Neural cell (in vitro differentiated cells): ENCODE data around the gene TAOK3.

ENCODE experiments used
- EP300 ChIP-seq: fragments of 450-650 bp; conservative IDR thresholded peaks from 2 replicates; pipeline ENCODE4 v1.6.1; 2014; ENCODE audit warnings: antibody characterized with exemption, mild to moderate bottlenecking, moderate library complexity; ENCODE audit not compliant: poor library complexity, severe bottlenecking
- EZH2 ChIP-seq: fragments of 200-600, 300-800 bp; shearing (Covaris generic), sonication (generic); IDR thresholded peaks from 2 replicates; pipeline ENCODE4 v1.6.1; 2014; ENCODE audit warnings: antibody characterized with exemption, low read length, borderline replicate concordance, mild to moderate bottlenecking; ENCODE audit not compliant: insufficient read depth, poor library complexity, severe bottlenecking
- POLR2AphosphoS5 ChIP-seq: IDR thresholded peaks from 2 replicates; pipeline ENCODE4 v1.6.1; 2012
- RAD21 ChIP-seq: fragments of 450-650 bp; conservative IDR thresholded peaks from 2 replicates; pipeline ENCODE4 v1.6.1; 2014; ENCODE audit warnings: antibody characterized with exemption, mild to moderate bottlenecking, moderate library complexity
- TAF1 ChIP-seq: IDR thresholded peaks from 2 replicates; pipeline ENCODE4 v1.6.1; 2012; ENCODE audit warnings: low read depth
- TF ChIP-seq, protein P1 (sequence below): fragments of 450-650 bp; IDR thresholded peaks from 2 replicates; pipeline ENCODE4 v1.5.1; 2014; ENCODE audit warnings: antibody characterized with exemption, mild to moderate bottlenecking, moderate library complexity; ENCODE audit not compliant: poor library complexity, severe bottlenecking
- TF ChIP-seq, protein P2 (sequence below): IDR thresholded peaks from 2 replicates; pipeline ENCODE4 v1.6.1; 2012; ENCODE audit warnings: borderline replicate concordance

DNA sequence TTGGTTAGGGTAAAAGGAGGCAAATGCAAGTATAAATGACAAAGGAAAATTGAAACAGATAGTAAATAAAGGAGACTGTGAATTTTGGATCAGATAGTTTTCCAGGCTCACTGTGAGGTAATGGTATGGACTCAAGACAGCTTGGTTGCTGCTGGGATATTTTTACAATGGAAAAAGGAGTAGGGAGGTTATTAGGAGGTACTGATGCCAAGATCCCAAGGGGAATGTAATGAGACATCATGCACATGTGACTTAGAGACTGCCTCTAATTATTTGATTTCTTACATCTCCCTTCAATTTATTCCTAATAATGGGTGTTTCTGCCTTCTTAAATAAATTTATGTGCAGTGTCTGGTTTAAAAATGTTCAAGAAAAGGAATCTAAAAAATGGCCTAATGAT, 56.9 kb downstream of the TAOK3 start:
- TF ChIP-seq TAF1 = no peak
- TF ChIP-seq, protein P1, sequence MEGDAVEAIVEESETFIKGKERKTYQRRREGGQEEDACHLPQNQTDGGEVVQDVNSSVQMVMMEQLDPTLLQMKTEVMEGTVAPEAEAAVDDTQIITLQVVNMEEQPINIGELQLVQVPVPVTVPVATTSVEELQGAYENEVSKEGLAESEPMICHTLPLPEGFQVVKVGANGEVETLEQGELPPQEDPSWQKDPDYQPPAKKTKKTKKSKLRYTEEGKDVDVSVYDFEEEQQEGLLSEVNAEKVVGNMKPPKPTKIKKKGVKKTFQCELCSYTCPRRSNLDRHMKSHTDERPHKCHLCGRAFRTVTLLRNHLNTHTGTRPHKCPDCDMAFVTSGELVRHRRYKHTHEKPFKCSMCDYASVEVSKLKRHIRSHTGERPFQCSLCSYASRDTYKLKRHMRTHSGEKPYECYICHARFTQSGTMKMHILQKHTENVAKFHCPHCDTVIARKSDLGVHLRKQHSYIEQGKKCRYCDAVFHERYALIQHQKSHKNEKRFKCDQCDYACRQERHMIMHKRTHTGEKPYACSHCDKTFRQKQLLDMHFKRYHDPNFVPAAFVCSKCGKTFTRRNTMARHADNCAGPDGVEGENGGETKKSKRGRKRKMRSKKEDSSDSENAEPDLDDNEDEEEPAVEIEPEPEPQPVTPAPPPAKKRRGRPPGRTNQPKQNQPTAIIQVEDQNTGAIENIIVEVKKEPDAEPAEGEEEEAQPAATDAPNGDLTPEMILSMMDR = no peak
- no peak for TF ChIP-seq POLR2AphosphoS5
- no peak for TF ChIP-seq RAD21
- TF ChIP-seq EZH2 = no peak
- no peak for TF ChIP-seq EP300
- TF ChIP-seq, protein P2, sequence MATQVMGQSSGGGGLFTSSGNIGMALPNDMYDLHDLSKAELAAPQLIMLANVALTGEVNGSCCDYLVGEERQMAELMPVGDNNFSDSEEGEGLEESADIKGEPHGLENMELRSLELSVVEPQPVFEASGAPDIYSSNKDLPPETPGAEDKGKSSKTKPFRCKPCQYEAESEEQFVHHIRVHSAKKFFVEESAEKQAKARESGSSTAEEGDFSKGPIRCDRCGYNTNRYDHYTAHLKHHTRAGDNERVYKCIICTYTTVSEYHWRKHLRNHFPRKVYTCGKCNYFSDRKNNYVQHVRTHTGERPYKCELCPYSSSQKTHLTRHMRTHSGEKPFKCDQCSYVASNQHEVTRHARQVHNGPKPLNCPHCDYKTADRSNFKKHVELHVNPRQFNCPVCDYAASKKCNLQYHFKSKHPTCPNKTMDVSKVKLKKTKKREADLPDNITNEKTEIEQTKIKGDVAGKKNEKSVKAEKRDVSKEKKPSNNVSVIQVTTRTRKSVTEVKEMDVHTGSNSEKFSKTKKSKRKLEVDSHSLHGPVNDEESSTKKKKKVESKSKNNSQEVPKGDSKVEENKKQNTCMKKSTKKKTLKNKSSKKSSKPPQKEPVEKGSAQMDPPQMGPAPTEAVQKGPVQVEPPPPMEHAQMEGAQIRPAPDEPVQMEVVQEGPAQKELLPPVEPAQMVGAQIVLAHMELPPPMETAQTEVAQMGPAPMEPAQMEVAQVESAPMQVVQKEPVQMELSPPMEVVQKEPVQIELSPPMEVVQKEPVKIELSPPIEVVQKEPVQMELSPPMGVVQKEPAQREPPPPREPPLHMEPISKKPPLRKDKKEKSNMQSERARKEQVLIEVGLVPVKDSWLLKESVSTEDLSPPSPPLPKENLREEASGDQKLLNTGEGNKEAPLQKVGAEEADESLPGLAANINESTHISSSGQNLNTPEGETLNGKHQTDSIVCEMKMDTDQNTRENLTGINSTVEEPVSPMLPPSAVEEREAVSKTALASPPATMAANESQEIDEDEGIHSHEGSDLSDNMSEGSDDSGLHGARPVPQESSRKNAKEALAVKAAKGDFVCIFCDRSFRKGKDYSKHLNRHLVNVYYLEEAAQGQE = no peak
